HG02973 (cell line): ENCODE measurements around the gene PPP1R15A.
"Not testable (repeated sequence)": the region's sequence is repeated elsewhere in the genome, so short reads cannot be mapped to it uniquely, and the experiment has no call there.

Experiments
- ATAC-seq: cut with Tn5 transposase; IDR thresholded peaks from one replicate; pipeline ENCODE4 v1.9.1; 2021; ENCODE audit warnings: moderate library complexity; ENCODE audit not compliant: unreplicated experiment

PPP1R15A gene

DNA sequence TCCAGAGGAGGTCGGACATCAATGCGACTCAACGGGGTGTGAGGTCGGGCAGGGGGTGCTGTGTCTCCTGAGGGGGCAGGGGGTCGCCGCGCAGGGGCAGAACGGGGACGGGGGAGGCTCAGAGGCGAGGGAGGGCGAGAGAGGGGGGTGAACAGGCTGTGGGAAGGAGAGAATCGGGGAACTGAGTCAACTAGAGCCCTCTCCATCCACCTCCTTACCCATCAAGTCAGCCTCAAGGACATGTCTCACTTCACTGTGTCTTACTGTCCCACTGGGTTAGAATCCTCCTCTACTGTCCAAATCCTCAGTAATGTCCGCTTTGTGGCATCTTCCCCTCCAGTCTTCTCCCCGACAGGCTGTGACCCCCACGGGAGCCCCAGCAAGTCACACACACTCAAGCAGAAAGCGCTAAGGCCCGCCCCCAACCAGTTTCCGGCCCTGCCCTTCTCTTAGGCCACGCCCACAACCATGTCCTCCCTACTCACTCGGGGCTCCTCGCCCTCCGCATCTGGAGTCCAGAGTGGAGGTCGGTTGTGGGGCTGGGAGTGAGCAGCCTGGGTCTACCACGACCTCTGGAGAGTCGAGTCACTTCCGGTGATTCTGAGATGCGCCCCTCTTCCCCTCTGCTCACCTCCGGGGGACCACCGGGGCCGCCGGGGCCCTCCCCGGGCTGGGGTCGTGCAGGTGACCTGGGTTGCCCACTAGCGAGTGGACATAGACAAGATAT lies 13.1 kb upstream of the PPP1R15A start:
- ATAC-seq = no peak

DNA sequence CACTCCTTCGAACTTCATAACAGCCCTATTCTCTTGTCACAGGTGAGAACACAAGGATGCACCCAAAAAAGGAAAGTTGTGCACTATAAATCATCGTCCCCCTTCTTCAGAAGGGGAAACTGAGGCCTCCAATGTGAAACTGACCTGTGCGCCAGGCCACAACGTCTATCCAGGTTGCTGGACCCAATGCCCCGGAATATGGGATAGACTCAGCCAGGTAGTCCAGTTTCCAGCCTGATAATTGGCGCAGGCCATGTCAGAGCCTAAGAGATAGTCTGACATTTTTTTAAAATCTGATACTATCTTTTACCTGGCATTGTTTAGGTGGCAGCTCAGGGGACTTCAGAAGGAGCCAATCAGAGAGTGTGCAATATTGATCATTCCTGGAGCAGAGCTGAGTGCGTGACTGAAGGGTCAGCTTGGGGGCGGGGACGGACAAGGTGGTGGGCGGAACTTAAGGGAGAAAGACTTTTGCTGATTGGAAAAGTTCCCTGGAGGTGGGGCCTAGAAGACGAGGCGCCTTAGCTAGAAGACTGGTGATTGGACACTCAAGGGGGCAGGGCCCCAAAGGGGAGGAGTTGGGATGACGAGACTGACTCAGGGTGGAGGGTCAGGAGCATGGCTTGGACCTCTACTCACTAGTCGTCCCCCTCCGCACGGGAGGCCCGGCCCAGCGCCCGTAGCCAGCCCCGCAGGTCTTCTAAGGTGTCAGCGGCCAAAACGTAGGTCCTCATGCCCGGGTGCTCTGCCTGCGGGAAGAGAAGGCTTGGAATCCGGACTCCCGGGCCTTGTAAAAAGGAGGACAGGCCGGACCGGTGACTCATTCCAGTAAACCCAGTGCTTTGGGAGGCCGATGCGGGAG lies 12.3 kb upstream of the PPP1R15A start:
- no peak for ATAC-seq

DNA sequence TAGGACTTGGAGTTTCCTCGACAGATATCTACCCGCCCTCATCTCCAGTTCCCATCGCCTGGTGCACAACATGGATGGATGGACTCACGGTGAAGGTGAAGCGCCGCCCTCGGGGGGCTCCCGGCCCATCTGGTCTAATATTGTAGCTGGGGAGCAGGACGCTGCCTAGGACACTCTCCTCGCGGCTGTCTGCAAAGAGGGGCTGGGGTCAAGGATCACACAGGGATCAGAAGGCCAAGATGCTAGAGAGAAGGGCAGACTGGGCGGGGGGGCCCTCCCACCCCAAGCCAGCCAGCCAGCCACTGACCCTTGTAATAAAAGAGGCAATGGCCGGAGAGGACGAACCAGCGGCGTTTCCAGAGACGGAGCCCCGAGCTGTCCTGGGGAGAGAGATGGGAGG lies 10.9 kb upstream of the PPP1R15A start:
- ATAC-seq = no peak

DNA sequence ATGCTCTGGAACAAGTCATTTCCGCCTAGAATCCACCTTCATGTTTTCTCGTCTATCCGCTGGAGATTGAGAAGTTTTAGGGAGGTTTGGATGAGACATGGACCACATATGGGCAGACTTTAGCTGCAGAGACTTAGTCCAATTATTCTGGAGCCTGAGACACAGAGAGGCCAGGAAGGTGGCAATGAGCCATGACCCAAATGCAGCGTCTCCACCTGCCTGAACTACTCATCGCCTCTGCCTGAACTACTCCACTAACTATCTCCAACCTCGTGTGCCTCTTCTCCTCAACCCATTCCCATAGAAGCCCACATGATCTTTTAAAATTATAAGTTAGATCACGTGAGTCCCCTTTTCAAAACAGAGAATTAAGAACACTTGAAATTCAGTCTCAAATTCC lies 9.4 kb upstream of the PPP1R15A start:
- no peak for ATAC-seq

DNA sequence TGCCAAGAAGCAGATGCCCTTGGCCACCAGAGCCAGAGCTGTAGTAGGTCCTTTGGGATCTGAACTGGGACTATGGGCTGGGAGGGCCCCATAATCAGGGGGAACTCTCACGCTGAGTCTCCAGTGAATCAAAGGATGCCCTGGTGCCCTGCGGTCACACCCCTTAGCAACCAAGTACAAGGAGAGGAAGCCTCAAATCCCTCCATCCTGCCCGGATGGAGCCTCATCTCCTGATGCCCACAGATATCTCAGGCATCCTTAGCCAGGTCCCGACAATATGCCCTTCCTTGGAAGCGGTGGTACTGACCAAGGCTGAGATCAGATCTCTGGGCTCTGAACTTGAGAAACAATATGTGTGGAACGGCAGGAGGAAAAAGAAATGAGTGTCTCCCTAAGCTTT lies 5.5 kb upstream of the PPP1R15A start:
- no peak for ATAC-seq

DNA sequence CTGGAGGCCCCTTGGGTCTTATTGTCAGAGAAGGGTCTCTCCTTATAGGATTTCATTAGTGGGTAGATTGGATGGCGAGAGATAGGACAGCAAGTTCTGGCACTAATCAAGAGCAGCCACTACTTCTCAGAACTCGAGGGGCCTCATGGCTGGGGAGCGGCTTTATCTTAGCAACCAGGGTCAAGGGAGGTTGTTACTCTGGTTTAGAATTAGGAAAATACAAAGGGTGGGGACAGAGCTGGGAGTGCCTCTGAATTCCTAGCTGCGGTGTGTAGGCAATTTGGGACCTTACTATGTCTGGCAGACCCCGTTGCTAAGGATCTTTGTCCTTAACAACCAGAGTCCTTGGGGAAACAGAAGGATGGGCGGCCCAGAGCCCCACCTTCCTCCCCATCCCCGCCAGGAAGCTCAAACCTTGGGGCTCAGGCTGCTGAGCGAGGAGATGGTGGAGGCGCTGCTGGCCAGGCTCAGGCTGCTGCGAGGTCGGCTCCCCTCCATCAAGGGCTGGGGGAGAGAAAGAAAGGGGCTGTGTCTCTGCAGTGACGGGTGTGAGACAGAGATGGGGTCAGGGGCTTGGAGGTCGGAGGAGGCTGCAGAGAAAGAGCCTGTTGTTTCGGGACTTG lies 5.0 kb upstream of the PPP1R15A start:
- ATAC-seq = no peak

DNA sequence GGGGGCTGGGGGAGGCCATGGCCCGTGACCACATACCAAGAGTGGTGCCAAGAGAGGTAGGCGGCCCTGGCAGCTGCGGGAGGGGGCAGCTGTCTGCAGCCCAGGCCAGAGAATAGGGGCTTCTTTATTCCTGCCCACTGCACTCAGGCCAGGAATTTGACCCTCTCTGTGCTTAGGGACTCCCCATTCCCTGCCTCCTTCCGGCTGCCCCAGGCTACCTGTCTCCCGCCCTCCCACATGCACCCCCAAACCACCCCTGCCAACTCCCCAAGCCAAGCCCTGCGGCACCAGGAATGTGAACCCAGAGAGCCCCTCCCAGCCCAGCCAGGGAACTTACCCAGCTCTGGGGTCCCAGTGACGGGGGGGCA lies 4.5 kb upstream of the PPP1R15A start:
- ATAC-seq = no peak

DNA sequence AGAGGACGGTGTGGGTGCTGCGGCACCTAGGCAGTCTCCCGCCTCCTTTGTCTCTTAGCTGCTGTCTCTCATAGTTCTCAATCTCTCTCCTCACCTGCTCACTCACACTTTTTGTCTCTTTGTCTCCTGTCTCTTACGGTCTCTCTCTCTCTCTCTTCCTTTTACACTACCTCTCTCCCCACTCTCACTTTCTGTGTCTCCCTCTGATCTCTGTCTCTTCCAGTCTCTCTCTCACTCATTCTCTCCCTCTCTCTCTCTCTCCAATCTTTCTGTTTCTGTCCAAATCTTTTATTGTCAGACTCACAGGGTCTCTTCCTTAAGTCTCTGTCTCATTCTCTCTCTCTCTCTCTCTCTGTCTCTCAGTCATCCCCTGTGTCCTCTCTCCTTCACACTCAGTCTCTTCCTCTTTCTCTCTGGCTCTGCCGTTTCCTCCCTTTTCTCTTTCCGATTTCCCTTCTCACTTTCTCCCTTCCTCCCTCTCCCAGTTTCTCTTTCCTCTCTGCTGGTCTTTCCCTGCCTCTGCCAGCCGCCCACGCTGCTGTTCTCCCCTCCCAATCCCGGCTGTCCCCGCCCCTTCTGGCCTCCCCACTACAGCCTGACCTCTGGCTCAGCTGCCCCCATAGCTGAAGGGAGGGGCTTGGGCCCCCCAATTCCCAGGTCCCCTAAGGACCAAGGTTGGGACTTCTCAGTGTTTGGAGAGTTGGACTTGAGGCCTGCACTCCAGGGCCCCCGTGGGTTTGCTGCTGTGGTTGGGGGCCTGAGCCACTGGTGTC lies 3.9 kb upstream of the PPP1R15A start, which contains the start of gene PLEKHA4:
TSS of gene PLEKHA4 (minus strand) at position 504 of the 773 bp plus-strand sequence. CDS start 997 bp downstream, outside the sequence.
- ATAC-seq = no peak

DNA sequence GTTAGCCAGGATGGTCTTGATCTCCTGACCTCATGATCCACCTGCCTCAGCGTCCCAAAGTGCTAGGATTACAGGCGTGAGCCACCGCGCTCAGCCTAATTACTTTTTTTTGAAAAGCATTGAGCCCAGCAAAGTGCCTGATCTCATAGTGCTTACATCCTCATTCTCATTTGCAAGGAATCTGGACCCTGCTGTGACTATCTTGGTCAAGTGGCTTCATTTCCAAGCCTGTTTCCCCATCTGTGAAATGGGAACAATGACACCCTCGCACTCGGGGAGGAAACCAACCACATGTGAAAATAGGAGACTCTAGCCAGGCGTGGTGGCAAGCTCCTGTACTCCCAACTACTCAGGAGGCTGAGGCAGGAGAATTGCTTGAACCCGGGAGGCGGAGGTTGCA lies 2.2 kb upstream of the PPP1R15A start:
- no peak for ATAC-seq

DNA sequence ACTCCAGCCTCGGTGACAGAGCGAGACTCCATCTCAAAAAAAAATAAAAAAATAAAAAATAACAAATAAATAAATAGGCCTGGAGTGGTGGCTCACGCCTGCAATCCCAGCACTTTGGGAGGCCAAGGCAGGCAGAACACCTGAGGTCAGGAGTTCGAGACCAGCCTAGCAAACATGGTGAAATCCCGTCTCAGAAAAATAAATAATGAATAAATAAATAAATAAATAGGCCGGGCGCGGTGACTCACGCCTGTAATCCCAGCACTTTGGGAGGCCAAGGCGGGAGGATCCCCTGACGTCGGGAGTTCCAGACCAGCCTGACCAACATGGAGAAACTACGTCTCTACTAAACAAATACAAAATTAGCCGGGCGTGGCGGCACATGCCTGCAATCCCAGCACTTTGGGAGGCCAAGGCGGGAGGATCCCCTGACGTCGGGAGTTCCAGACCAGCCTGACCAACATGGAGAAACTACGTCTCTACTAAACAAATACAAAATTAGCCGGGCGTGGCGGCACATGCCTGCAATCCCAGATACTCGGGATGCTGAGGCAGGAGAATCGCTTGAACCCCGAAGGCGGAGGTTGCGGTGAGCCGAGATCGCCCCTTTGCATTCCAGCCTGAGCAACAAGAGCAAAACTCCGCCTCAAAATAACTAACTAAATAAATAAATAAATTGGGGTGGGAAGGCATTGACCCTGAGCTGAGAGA lies 595 bp upstream of the PPP1R15A start:
- ATAC-seq = not testable (repeated sequence)

DNA sequence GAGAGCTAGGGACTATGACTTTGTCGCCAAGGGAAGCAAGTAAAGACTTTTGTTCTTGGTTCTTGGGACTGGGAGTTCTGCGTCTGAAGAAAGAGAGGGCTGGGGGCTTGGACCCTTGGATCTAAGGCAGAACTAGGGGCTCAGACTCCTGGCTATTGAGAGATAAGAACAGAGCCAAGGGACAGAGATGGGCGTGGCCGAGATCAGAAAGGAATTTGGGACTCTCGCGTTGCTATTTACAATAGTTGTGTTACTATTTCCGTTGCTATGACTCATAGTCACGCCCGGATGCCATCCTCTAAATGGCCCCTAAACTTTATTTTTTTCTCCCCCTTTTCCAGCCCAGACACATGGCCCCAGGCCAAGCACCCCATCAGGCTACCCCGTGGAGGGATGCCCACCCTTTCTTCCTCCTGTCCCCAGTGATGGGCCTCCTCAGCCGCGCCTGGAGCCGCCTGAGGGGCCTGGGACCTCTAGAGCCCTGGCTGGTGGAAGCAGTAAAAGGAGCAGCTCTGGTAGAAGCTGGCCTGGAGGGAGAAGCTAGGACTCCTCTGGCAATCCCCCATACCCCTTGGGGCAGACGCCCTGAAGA lies 759 bp downstream of the PPP1R15A start:
- ATAC-seq = no peak

DNA sequence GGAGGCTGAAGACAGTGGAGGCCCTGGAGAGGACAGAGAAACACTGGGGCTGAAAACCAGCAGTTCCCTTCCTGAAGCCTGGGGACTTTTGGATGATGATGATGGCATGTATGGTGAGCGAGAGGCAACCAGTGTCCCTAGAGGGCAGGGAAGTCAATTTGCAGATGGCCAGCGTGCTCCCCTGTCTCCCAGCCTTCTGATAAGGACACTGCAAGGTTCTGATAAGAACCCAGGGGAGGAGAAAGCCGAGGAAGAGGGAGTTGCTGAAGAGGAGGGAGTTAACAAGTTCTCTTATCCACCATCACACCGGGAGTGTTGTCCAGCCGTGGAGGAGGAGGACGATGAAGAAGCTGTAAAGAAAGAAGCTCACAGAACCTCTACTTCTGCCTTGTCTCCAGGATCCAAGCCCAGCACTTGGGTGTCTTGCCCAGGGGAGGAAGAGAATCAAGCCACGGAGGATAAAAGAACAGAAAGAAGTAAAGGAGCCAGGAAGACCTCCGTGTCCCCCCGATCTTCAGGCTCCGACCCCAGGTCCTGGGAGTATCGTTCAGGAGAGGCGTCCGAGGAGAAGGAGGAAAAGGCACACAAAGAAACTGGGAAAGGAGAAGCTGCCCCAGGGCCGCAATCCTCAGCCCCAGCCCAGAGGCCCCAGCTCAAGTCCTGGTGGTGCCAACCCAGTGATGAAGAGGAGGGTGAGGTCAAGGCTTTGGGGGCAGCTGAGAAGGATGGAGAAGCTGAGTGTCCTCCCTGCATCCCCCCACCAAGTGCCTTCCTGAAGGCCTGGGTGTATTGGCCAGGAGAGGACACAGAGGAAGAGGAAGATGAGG lies 1.5 kb downstream of the PPP1R15A start:
- no peak for ATAC-seq

DNA sequence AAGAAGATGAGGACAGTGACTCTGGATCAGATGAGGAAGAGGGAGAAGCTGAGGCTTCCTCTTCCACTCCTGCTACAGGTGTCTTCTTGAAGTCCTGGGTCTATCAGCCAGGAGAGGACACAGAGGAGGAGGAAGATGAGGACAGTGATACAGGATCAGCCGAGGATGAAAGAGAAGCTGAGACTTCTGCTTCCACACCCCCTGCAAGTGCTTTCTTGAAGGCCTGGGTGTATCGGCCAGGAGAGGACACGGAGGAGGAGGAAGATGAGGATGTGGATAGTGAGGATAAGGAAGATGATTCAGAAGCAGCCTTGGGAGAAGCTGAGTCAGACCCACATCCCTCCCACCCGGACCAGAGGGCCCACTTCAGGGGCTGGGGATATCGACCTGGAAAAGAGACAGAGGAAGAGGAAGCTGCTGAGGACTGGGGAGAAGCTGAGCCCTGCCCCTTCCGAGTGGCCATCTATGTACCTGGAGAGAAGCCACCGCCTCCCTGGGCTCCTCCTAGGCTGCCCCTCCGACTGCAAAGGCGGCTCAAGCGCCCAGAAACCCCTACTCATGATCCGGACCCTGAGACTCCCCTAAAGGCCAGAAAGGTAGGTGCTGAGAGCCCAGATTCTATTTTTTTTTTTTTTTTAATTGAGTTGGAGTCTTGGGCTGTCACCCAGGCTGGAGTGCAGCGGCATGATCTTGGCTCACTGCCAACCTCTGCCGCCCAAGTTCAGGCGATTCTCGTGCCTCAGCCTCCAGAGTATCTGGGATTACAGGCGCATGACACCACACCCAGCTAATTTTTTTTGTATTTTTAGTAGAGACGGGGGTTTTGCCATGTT lies 2.3 kb downstream of the PPP1R15A start:
- no peak for ATAC-seq

DNA sequence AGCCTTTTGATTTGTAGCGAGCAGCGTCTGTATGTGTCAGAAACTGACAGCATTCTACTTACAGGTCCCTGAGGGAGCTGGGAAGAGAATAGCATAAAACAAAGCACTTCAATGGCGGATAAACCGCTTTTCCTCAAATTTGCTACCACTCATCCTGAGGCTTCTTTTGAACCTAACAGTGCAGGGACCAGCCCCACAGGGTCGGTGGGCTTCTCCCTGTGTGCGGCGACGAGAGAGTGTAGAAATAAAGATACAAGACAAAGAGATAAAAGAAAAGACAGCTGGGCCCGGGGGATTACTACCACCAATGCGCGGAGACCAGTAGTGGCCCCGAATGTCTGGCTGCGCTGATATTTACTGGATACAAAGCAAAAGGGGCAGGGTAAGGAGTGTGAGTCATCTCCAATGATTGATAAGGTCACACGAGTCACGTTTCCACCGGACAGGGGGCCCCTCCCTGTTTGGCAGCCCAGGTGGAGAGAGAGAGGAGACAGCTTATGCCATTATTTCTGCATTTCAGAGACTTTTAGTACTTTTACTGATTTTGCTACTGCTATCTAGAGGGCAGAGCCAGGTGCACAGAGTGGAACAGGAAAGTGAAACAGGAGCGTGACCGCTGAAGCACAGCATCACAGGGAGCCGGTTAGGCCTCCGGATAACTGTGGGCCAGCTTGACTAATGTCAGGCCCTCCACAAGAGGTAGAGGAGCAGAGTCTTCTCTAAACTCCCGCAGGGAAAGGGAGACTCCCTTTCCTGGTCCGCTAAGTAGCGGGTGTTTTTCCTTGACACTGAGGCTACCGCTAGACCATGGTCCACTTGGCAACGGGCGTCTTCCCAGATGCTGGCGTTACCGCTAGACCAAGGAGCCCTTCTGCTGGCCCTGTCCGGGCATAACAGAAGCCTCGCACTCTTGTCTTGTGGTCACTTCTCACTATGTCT lies 4.1 kb downstream of the PPP1R15A start:
- ATAC-seq = not testable (repeated sequence)

DNA sequence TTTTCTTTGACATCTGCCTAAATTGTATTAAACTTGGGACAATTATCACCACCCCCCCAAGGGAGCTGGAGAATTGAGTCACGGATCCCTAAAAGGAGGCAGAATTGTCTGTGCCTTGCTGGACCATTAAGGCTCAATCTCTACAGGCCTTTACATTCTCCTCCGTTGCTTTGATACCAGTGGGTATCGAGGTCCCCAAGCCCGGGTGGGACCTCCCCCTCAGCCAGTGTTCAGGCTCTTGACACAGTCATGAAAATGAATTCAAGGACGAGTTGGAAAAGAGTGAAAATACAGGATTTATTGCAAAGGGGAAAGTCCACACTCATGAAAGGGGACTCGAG lies 5.6 kb downstream of the PPP1R15A start:
- ATAC-seq = no peak

DNA sequence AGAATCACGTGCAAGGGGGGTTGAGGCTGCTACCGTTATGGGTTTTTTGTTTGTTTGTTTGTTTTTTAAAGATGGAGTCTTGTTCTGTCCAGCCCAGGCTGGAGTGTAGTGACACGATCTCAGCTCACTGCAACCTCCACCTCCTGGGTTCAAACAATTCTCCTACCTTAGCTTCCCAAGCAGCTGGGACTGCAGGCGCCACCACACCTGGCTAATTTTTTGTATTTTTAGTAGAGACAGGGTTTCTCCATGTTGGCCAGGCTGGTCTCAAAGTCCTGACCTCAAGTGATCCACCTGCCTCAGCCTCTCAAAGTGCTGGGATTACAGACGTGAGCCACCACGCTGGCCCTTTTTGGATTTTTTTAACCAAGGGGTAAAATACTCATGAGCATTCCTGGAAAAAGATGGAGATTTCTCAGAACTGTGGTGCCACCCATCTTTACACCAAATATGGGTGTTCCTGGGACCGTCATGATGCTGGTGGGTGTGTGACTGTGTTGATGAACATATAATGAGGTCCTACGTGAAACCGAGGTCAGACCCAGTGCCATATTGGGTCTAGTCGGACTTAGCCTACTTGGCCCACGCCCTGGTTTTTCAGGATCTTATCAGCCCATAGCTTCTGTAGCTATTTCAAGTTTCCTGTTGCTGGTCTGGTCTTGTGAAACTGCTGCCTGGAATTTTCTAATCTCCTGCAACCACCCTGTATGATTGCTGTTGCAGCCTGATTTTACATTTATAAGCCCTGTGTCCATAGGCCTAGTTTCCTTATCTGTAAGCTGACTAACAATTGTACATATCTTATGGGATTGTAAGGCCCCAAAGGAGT lies 6.2 kb downstream of the PPP1R15A start:
- ATAC-seq = no peak
